Ishikawa (cell line): ENCODE data around the gene MTHFS.

Experiments
- CEBPB ChIP-seq: IDR thresholded peaks from 2 replicates; pipeline ENCODE4 v1.6.1; 2012
- CREB1 ChIP-seq: IDR thresholded peaks from 2 replicates; pipeline ENCODE4 v1.6.1; 2012; ENCODE audit warnings: low read depth
- EGR1 ChIP-seq: IDR thresholded peaks from 2 replicates; pipeline ENCODE4 v1.6.1; 2012
- EP300 ChIP-seq: IDR thresholded peaks from 2 replicates; pipeline ENCODE4 v1.6.1; 2012; ENCODE audit warnings: borderline replicate concordance
- FOXM1 ChIP-seq: IDR thresholded peaks from 2 replicates; pipeline ENCODE4 v1.6.1; 2012; ENCODE audit warnings: low read depth, borderline replicate concordance
- NFIC ChIP-seq: IDR thresholded peaks from 2 replicates; pipeline ENCODE4 v1.6.1; 2012
- RAD21 ChIP-seq: IDR thresholded peaks from 2 replicates; pipeline ENCODE4 v1.6.1; 2012; ENCODE audit warnings: low read depth
- REST ChIP-seq: IDR thresholded peaks from 2 replicates; pipeline ENCODE4 v1.6.1; 2012; ENCODE audit warnings: low read depth, mild to moderate bottlenecking
- TAF1 ChIP-seq: IDR thresholded peaks from 2 replicates; pipeline ENCODE4 v1.6.1; 2012; ENCODE audit warnings: low read depth, mild to moderate bottlenecking
- TCF12 ChIP-seq: IDR thresholded peaks from 2 replicates; pipeline ENCODE4 v1.6.1; 2012; ENCODE audit warnings: low read depth
- TEAD4 ChIP-seq: IDR thresholded peaks from 2 replicates; pipeline ENCODE4 v1.6.1; 2012
- YY1 ChIP-seq: IDR thresholded peaks from 2 replicates; pipeline ENCODE4 v1.6.1; 2012; ENCODE audit warnings: low read depth
- ZBTB7A ChIP-seq: IDR thresholded peaks from 2 replicates; pipeline ENCODE4 v1.6.1; 2012; ENCODE audit warnings: low read depth
- TF ChIP-seq, protein P1 (sequence below): IDR thresholded peaks from 2 replicates; pipeline ENCODE4 v1.6.1; 2012
- TF ChIP-seq, protein P2 (sequence below): IDR thresholded peaks from 2 replicates; pipeline ENCODE4 v1.6.1; 2012

Gene MTHFS

GRCh38 chr15:79863886-79864285, 32.9 kb downstream of the MTHFS start:
- TF ChIP-seq RAD21 (no peak), TAF1 (no peak), FOXM1 (no peak), EP300 (no peak), TCF12 (no peak), REST (no peak), CREB1 (no peak), ZBTB7A (no peak), CEBPB (no peak), YY1 (no peak)
- TF ChIP-seq, protein P1, sequence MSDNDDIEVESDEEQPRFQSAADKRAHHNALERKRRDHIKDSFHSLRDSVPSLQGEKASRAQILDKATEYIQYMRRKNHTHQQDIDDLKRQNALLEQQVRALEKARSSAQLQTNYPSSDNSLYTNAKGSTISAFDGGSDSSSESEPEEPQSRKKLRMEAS, result no peak
- TF ChIP-seq, protein P2, sequence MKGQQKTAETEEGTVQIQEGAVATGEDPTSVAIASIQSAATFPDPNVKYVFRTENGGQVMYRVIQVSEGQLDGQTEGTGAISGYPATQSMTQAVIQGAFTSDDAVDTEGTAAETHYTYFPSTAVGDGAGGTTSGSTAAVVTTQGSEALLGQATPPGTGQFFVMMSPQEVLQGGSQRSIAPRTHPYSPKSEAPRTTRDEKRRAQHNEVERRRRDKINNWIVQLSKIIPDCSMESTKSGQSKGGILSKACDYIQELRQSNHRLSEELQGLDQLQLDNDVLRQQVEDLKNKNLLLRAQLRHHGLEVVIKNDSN, result no peak

DNA sequence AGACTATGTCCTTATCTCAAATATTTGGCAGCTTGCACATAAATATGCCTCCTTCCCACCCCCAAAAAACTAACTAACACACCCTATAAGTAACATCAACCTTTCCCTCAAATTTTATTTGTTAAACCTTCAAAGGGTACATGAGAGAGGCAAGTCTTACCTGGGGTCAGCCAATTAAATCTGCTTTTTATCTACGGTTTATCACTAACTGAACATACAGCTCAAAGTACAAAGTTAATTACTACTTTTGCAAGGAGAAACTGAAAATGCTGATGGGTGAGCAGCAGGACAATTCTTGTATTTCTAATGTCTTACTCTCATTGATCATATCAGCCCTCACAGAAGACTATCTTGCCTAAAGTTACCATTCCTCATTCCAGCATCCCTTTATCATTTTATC, 34.6 kb downstream of the MTHFS start:
- no peak for TF ChIP-seq RAD21

DNA sequence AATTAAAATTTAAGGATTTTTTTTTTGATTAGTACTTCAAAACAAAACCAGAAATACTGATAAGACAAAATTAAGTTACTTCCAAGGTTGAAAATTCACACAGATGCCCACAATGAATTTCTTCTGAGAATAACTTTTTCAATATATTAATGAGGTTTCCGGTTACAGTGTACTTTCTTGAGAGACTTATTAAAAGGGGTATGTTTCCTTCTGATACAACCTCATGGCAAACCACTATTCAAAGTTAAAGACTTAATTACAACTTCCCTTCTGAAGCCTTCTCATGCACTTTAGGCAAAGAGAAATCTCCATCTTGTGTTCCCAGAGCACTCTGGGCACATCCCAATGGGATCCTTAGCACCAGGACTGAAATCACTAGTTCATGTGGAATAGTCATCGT, 36.2 kb downstream of the MTHFS start:
- TF ChIP-seq NFIC (no peak), EP300 (no peak), REST (no peak), FOXM1 (no peak), ZBTB7A (no peak), EGR1 (no peak), CREB1 (no peak), TEAD4 (no peak), RAD21 (no peak), YY1 (no peak), CEBPB (no peak), TCF12 (no peak), TAF1 (no peak)
- TF ChIP-seq, protein P2, result no peak
- TF ChIP-seq, protein P1, result no peak

DNA sequence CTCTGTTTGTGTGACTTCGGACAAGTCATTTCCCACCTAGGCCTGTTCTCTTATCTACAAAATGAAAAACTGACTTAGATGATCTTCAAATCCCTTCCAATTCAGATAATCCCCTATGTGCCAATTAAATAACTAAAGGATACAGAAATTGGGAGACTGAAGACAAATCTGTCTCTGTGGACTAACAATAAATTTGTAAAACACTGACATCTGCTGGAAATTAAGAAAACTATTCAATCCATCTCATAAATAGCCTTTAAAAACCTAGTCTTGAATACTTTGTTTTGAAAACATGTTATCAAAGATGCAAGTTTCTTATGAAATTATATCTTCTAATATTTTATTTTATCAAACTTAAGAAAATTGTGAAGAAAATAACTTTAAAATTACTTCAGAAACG, 38.3 kb downstream of the MTHFS start:
- TF ChIP-seq TAF1, result no peak
- no peak for TF ChIP-seq CREB1
- TF ChIP-seq, protein P2, result no peak

DNA sequence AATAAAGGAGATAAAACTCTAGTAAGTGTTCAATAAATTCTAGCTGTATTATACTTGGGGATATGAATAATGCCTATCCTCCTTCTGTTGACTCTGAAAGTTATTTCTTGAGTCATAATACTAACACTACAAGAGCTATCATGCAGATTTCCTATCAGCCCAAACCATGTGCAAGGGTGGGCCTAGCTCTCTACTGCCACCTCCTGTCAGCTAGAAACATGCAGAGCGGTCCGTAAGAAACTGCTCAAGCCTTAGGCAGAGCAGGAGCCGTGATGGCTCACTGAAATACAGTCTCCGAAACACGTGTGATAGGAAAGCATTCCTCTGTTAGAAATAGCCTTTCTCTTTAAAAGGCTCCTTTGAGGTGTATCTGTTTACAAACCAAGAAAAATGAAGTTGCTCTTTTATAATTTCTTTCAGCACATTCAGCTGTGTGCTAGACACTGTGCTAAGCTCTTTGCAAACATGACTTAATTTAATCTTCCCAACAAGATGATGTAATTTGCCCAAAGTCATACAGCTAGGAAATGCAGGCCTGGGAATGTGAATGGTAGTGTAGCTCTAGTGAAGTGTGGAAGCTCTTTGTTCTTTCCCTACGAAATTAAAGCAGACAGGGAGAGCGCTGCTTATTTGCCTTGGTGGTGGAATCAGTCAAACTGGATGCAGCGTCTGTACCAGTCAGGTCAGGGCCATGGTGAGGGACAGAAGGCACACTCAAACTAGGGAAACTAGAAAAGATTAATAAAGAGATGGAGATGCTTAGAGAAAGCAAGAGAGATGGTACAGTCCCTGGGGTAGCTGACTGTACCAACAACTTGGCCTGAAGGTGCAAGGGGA, 43.1 kb downstream of the MTHFS start:
- TF ChIP-seq FOXM1 (no peak), RAD21 (peak; percentile 68)
- TF ChIP-seq, protein P1, result peak; percentile 64
- TF ChIP-seq, protein P2, result no peak
